ENCODE data around the gene EFHD2.
A peak's percentile ranks its signal among the peaks of the same experiment; 100 is the strongest.
"Not testable (repeated sequence)": the region's sequence is repeated elsewhere in the genome, so short reads cannot be mapped to it uniquely, and the experiment has no call there.

The EFHD2 gene

DNA sequence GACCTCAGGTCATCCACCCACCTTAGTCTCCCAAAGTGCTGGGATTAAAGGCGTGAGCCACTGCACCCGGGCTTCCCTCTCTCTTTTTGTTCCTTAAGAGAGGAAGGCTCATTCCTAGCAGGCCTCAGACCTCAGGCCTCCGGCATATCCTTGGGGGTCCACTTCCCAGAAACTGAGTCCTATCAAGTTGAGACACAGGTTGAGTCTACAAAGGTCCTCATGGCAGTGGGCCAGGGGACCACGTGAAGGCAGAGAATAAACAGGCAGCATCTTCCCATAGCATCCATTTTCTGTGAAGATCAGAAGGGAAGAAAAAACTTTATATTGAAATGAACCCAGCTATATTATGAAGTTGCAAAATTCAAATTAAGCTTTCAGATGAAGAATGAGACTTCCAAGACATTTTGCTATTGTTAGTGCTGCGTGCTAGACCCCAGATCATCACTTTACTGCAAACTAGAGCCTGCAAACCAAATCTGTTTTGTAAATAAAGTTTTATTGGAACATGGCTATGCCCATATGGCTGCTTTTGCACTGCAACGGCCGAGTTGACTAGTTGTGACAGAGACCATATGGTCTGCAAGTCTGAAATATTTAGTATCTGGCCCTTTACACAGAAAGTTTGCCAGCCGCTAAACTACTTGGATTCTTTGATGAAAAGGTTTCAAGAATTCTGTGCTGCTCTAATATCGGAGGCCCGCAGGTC, 43.3 kb downstream of the EFHD2 start:
- DNase-seq (ENCODE audit: low read depth), result no peak

DNA sequence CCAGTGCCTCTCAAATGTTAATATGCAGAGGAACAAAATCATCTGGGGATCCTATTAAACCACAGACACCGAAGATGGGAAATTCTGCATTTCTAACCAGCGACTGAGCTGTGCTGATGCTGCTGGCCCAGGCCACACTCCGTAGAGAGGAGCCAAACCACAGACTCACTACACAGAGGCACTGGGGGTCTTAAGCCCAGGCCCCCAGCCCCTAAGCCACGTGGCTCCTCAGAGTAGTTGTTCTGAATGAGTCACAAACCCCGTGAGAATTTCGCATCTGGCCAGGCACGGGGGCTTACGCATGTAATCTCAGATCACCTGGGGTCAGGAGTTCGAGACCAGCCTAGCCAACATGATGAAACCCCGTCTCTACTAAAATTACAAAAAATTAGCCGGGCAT, 44.0 kb downstream of the EFHD2 start:
- DNase-seq (ENCODE audit: low read depth), result peak; percentile 23

DNA sequence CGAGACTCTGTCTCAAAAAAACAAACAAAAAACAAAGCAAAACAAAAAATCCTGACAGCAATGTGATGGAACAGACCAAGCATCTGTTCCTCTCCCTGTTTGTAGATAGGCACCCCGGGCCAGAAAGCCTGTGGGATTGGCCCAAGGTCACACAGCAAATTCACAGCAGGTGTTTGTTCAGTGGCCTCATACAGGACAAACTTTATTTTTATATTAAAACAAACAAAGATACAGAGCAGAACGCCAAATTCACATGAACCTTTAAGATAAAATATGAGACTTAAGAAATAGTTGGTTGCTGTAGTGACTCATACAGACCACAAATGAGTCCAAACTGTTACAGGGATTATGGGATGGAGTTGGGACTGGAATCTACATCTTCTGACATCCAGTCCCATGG, 44.6 kb downstream of the EFHD2 start:
- DNase-seq (ENCODE audit: low read depth), result peak; percentile 78

DNA sequence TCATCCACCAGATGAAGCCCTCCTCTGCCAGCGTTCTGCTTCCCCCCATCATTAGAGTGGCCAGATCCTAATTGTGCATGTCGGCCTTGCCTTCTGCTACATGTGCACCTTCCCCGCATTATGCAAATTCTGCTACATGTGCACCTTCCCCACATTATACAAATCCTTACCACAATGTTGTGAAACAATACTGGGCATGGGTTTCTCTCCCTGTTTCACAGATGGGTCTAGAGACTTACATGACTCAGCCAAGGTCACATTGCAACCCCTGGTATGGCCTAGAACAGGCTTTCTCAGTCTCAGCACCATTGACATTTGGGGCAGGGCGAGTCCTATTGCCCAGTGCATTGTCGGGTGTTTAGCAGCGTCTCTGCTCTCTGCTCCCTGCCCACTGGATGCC, 45.8 kb downstream of the EFHD2 start:
- peak; percentile 72 for DNase-seq (ENCODE audit: low read depth)

DNA sequence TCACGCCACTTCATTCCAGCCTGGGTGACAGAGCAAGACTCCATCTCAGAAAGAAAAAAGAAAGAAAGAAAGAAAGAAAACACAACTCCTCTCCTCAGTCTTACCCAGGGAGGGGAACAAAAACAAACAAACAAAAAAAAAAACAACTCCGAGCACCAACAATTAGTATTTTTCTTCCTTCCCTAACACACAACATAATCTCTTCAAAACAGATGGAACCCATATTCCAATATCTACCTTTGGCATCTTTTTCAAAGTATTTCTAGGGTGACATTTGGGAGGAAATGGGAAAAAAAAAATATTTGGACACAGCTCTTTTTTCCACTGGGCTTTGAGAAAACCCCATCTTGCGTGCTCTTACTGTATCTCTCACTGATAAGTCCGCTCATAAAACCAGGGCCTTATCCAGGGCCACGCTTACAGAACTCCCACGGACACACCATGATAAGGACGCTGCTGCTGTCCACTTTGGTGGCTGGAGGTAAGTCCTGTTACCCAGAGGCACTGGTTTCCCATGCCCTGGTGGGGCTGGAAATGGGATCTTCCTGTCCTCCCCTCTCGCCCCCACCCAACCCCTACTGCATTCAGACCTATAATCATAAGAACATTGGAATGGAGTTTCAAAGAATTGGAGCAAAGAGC, 46.7 kb downstream of the EFHD2 start, which contains the start of gene CELA2A:
Gene CELA2A, plus strand, starts transcription at position 420 of the 642 bp plus-strand sequence. Its CDS starts 22 bp downstream, at position 442.
- no peak for DNase-seq (ENCODE audit: low read depth)

DNA sequence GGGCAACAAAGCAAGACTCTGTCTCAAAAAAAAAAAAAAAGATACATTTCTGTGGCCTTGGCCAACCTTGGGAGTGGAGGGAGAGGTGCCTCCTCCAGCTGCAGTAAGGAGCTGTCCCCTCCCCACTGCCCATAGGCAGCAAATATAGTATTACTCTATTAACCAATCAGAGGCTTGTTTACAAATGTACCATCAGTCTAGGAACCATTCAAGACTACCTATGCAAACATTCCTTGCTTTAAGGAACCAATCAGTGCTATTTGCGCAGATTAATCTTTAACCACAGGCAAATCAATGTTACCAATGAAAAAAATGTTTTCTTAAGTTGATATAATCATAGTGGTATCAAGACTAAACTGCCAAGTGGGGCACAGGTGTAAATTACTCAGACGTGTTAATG, 47.9 kb downstream of the EFHD2 start:
- DNase-seq (ENCODE audit: low read depth), result no peak

DNA sequence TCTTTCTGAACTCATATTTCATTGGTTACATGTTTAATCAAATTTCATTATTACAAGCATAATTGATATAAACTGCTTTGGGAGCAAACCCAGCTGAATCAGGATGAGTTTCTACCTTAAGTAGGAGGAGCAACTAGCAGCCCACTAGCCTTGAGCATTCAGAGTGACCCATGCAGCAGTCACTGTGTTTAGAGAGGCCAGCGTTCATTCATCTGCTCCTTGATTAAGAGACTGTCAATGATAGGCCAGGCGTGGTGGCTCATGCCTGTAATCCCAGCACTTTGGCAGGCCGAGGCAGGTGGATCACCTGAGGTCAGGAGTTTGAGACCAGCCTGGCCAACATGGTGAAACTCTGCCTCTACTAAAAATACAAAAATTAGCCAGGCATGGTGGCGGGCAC, 48.7 kb downstream of the EFHD2 start:
- not testable (repeated sequence) for DNase-seq (ENCODE audit: low read depth)

DNA sequence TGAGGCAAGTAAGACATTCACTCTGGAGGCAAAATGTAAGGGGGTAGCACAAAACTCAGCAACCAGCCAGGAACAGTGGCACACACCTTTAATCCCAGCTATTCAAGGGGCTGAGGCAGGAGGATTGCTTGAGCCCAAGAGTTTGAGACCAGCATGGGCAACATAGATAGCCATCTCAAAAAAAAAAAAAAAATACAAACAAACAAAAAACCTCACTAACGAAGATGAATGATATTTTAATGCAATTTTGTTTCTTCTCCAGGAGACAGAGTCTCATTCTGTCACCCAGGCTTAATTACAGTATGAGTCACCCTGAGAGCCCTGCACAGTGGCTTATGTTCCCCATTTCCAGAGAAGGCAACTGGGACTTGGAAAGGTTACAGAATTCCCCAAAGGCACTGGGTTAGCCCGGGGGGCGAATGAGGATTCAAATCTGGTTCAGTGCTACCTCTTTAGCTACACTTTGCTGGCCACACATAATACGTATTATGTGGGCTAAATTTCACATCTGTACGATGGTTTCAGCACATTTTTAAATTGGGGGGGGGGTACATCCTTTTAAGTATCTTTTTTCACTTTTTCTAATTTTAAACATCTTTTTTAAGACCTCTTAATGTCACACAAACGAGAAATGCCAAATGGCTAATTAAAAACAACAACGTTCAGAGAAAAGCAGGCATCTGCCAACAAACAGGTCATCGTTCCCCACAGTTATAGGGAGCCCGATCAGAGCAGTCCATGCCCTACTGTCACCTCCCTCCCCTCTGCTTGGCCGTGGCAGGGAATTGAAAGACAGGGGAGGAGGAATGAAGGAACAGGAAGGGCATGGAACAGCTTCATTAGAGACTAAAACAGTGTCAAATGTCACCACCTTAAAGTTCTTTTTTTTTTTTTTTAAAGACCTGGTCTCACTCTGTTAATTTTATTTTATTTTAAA, 50.4 kb downstream of the EFHD2 start:
- no peak for DNase-seq (ENCODE audit: low read depth)

DNA sequence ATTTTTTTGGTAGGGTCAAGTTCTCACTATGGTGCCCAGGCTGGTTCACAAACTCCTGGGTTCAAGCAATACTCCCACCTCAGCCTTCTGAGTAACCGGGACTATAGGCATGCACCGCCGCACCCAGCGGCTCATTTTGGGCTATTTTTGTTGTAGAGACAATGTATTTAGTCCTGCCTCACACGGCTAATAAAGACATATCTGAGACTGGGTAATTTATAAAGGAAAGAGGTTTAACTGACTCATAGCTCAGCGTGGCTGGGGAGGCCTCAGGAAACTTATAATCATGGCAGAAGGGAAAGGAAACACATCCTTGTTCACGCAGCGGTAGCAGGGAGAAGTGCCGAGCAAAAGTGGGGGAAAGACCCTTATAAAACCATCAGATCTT, 51.0 kb downstream of the EFHD2 start:
- DNase-seq (ENCODE audit: low read depth), result no peak

DNA sequence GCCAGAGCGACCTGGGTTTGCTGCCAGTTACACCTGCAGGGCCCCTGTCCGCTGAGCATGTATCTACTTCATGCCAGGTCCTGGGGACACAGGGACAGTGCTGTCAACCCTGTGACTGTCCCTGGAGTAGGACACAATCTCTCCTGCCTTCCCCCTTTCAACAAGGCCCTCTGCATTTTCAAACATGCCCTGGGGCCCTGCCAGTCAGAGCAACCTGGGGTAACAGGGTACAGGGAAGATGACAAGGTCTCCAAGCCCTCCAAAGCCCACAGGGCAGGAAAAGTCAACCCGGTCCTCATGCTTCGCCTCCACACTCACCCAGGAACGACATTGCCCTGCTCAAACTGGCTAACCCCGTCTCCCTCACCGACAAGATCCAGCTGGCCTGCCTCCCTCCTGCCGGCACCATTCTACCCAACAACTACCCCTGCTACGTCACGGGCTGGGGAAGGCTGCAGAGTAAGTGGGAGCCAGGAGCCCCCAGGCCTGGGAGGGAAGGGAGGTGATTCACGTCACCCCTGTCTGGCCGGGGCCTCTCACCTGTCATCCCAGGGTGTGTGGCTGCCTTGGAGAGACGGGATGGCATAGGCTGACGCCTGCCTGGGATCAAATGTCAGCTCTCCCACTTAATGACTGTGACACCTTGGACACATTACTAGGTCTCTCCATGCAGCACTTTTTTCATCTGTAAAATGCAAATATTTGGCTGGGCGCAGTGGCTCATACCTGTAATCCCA, 53.5 kb downstream of the EFHD2 start:
- not testable (repeated sequence) for DNase-seq (ENCODE audit: low read depth)

DNA sequence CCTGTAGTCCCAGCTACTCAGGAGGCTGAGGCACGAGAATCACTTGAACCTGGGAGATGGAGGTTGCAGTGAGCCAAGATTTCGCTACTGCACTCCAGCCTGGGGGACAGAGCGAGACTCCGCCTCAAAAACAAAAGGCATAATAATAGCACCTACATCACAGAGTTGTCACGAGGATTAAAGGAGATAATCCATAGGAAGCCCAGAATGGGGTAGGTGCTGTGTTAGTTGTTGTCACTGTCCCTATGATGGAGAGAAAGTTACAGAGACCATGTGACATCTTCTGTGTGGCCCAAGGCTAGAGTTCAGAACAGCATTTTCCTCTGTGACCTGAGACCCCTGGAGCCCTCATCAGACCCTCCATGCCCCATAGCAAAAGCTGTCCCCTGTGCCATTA, 54.2 kb downstream of the EFHD2 start:
- DNase-seq (ENCODE audit: low read depth), result not testable (repeated sequence)

DNA sequence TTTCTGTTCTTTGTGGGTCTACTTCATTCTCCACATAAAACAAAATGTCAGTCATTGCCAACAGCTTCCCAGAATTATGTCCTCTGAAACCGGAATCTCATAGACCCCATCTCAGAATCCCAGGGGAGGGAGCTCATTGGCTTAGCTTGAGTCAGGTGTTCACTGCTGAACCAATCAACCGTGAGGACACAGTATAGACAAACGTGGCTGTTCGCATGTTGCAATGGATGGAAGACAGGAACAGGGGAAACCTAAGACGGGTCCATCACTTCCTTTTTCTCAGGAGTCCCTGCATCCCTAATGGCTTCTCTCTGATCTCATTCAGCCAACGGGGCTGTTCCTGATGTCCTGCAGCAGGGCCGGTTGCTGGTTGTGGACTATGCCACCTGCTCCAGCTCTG, 56.0 kb downstream of the EFHD2 start:
- no peak for DNase-seq (ENCODE audit: low read depth)

DNA sequence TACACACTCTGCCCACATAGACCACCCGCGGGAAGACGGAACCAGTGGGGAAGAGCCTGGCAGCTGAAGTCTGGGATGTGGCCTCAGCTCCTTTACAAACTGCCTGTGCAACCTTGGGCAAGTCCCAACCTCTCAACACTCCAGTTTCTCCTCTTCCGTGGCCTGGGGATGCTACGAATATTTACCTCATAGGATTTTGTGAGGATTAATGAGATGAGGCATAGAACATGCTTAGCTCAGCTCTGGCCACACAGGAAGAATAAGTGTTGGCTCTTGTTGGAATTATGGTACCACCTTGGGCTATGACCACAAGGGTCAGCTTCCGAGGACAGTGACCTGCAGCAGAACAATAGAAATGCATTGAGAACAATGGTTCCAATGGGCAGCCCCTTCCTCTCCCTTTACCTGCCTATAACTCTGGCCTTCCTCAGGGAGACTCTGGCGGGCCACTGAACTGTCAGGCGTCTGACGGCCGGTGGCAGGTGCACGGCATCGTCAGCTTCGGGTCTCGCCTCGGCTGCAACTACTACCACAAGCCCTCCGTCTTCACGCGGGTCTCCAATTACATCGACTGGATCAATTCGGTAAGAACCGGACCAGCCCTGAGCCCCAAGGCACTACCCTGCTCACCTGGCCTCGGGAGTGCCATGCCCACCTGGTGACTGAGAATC, 57.4 kb downstream of the EFHD2 start:
- not testable (repeated sequence) for DNase-seq (ENCODE audit: low read depth)

DNA sequence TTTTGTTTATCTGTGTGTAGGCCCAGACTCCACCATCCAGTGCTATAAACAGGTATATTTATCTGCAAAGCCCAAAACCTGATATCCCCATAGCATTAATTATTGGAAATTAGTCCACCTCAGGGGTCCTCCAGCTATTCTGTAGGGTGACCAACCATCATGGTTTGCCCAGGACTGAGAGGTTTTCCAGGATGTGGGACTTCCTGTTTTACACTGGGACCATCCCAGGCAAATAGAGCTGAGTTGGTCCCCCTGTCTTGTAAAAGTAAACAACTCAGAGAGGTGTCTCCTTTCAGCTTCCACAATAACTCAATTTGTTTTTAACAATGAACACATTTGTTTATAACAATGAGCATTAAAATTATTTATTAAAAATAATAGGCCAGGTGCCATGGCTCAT, 58.5 kb downstream of the EFHD2 start:
- no peak for DNase-seq (ENCODE audit: low read depth)

DNA sequence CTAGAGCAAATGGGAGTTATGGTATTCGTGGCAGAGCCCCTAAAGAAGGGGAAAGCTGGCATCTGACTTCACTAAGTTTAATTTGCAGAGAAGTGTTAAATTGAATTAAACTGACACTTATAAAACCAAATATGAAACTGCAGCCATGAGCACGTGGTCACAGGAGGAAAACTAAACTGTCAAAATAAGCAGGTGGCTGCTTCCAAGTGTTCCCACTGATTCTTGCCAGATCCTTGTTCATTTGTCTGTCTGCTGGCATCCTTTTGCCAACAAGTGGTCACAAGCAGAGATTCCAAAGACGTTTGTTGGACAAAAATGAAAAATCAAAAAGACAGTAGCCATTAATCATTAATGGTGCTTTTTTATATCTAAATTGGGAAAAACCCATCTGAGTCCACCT, 59.7 kb downstream of the EFHD2 start:
- DNase-seq (ENCODE audit: low read depth), result no peak

DNA sequence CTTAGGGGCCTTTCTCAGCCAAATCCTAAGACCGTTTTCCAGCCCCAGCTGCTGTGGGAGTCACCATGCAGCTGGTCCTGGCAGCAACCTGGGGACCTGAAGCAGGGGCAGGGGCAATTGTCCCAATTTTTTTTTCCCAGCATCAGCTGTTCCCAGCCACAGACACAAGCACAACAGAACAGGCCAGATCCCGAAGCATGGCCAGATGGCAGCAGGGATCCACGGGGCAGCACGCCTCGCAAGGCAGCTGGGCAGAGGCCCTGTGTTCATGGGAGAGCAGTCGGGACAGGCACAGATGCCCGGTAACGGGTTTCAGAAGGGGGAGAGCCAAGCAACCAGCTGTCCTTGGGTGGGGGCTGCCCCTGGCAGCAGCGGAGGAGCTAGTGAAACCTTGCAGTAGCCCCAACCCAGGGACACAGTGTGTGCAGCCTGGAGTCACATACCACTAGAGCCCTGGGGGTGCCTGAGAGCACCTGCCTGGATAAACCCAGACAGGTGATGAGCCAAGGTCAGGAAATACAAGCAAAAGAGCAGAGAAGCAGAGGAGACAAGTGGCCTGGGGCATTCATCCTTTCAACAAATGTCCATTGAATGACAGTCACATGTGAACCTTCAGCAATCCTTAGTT, 60.2 kb downstream of the EFHD2 start:
- DNase-seq (ENCODE audit: low read depth), result not testable (repeated sequence)

DNA sequence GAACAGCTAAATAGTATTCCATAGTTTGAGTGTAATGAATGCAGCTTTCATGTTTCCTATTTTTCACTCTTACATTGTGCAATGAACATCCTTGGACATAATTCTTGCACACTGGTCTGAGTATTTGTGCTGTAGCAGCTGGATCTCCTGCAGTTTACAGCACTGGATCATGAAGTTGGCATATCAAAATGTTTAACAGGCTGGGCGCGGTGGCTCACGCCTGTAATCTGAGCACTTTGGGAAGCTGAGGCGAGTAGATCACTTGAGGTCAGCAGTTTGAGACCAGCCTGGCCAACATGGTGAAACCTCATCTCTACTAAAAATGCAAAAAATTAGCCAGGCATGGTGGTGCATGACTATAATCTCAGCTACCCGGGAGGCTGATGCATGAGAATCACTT, 61.4 kb downstream of the EFHD2 start:
- not testable (repeated sequence) for DNase-seq (ENCODE audit: low read depth)

DNA sequence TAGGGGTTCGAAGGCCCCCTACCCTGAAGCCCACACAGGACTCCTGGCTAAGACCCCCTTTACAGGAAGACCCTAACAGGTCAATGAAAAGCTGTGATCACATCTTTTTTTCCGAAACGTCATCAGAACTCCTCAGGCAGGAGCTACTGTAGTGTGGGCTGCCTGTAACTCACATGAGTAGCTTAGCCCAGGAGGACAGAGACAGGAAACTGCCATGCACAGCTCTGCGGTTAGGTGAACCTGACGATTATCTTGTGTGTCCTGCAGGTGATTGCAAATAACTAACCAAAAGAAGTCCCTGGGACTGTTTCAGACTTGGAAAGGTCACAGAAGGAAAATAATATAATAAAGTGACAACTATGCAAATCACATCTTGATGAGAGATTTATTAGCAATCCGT, 62.0 kb downstream of the EFHD2 start:
- DNase-seq (ENCODE audit: low read depth), result not testable (repeated sequence)

DNA sequence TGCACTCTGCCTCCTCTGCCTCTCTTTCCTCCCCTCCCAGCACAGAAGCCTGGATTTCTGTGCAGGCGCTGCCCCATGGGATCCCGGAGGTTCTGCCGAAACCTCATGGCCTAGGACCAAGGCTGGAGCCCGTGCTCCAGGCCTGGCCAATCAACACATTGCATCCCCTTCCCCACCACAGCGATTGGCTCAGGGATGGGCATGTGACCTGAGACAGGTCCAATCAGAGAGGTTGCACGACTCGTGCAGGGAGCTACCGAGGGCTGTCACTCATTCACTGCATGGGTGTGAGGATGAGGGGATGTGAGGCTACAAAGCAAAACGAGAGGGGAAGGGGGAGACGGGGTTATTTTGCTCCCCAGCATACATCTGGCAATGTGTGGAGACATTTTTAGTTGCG, 62.9 kb downstream of the EFHD2 start:
- no peak for DNase-seq (ENCODE audit: low read depth)

DNA sequence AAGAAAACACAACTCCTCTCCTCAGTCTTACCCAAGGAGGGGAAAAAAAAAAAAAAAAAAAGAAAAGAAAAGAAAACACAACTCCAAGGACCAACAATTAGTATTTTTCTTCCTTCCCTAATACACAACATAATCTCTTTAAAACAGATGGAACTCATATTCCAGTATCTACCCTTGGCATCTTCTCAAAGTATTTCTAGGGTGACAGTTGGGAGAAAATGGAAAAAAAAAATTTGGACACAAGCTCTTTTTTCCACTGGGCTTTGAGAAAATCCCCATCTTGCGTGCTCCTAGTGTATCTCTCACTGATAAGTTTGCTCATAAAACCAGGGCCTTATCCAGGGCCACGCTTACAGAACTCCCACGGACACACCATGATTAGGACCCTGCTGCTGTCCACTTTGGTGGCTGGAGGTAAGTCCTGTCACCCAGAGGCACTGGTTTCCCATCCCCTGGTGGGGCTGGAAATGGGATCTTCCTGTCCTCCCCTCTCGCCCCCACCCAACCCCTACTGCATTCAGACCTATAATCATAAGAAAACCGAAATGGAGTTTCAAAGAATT, 66.1 kb downstream of the EFHD2 start, which contains the start of gene CELA2B:
Gene CELA2B, plus strand, starts transcription at position 353 of the 563 bp plus-strand sequence. Its CDS starts 22 bp downstream, at position 375.
- DNase-seq (ENCODE audit: low read depth), result no peak
